ENCODE results near the gene APOBEC3G.

APOBEC3G gene

GRCh38 chr22:39084666-39085065, 7.6 kb downstream of the APOBEC3G start (continued):
- TF ChIP-seq POU6F1 (CRISPR knock-in tag; IDR thresholded peaks at IDR 0.05; ENCODE audit: borderline replicate concordance, low read depth): no peak

- TF ChIP-seq PPARA (CRISPR knock-in tag; IDR thresholded peaks at IDR 0.05; ENCODE audit: borderline replicate concordance): no peak
- TF ChIP-seq ZFP3 (CRISPR knock-in tag; IDR thresholded peaks at IDR 0.05): no peak
- TF ChIP-seq ZNF8 (CRISPR knock-in tag; IDR thresholded peaks at IDR 0.05): no peak
- no peak for TF ChIP-seq PATZ1 (CRISPR knock-in tag; IDR thresholded peaks at IDR 0.05; ENCODE audit: borderline replicate concordance)
- no peak for TF ChIP-seq TOX (CRISPR knock-in tag; IDR thresholded peaks at IDR 0.05; ENCODE audit: borderline replicate concordance)
- TF ChIP-seq ISL1 (CRISPR knock-in tag; IDR thresholded peaks at IDR 0.05): no peak
- no peak for TF ChIP-seq ZFP30 (CRISPR knock-in tag; IDR thresholded peaks at IDR 0.05)
- no peak for ATAC-seq
Observed at GRCh38 chr22:39087098-39087497, 10.0 kb downstream of the APOBEC3G start.

- TF ChIP-seq OSR1 (CRISPR knock-in tag; IDR thresholded peaks at IDR 0.05): no peak
Observed at GRCh38 chr22:39087881-39088684, 11.0 kb downstream of the APOBEC3G start.

GRCh38 chr22:39088685-39089032, 11.6 kb downstream of the APOBEC3G start:
- no peak for ATAC-seq
- no peak for TF ChIP-seq ZNF70 (CRISPR knock-in tag; IDR thresholded peaks at IDR 0.05)
- TF ChIP-seq OSR1 (CRISPR knock-in tag; IDR thresholded peaks at IDR 0.05): no peak
- no peak for TF ChIP-seq SNAI2 (CRISPR knock-in tag; IDR thresholded peaks at IDR 0.05)
- no peak for TF ChIP-seq TSHZ2 (CRISPR knock-in tag; IDR thresholded peaks at IDR 0.05)
- TF ChIP-seq RARB (CRISPR knock-in tag; IDR thresholded peaks at IDR 0.05): no peak
- TF ChIP-seq CSDC2 (CRISPR knock-in tag; IDR thresholded peaks at IDR 0.05): no peak
- TF ChIP-seq ZC3H10 (CRISPR knock-in tag; IDR thresholded peaks at IDR 0.05): no peak
- TF ChIP-seq GLIS3 (CRISPR knock-in tag; IDR thresholded peaks at IDR 0.05): no peak
- no peak for TF ChIP-seq ZFP3 (CRISPR knock-in tag; IDR thresholded peaks at IDR 0.05)
- no peak for TF ChIP-seq TCF4 (CRISPR knock-in tag; IDR thresholded peaks at IDR 0.05; ENCODE audit: borderline replicate concordance)
- TF ChIP-seq CSRNP3 (CRISPR knock-in tag; IDR thresholded peaks at IDR 0.05): no peak
- TF ChIP-seq ZFP30 (CRISPR knock-in tag; IDR thresholded peaks at IDR 0.05): no peak
- TF ChIP-seq ZNF565 (CRISPR knock-in tag; conservative IDR thresholded peaks at IDR 0.05; ENCODE audit: low read depth): no peak
- no peak for TF ChIP-seq ARNTL (CRISPR knock-in tag; IDR thresholded peaks at IDR 0.05; ENCODE audit: borderline replicate concordance, low read depth)

More at GRCh38 chr22:39087881-39088684, 11.0 kb downstream of the APOBEC3G start:
- no peak for ATAC-seq

Measured in SK-N-SH treated with all-trans-retinoic acid at 6 μM for 48 hours (cell line).